Adrenal gland (tissue), 5 donors: Measurements from ENCODE around the gene NQO2.

Source experiments
- POLR2A ChIP-seq, 2 donors: fragments of 450-650 bp; IDR thresholded peaks; one replicate each; pipeline ENCODE4 v1.6.1; 2017; ENCODE audit warnings: antibody characterized with exemption in 2 of 2, mild to moderate bottlenecking in 2 of 2, moderate library complexity in 1 of 2
- TF ChIP-seq, protein P1 (sequence below), 6 experiments: fragments of 450-650 bp in 4 of 6; fragments of 200-600 bp in 2 of 6; sonication (generic) in 1 of 6; IDR thresholded peaks; 1 replicate in 5 of 6; 2 replicates in 1 of 6; pipeline versions ENCODE4 v1.5.1 to v1.8.0; 2016 to 2021; ENCODE audit warnings: antibody characterized with exemption in 6 of 6, mild to moderate bottlenecking in 2 of 6, moderate library complexity in 1 of 6
- donor health status: DM: no; HTN: no; CAD: no.

- TF ChIP-seq, protein P1, sequence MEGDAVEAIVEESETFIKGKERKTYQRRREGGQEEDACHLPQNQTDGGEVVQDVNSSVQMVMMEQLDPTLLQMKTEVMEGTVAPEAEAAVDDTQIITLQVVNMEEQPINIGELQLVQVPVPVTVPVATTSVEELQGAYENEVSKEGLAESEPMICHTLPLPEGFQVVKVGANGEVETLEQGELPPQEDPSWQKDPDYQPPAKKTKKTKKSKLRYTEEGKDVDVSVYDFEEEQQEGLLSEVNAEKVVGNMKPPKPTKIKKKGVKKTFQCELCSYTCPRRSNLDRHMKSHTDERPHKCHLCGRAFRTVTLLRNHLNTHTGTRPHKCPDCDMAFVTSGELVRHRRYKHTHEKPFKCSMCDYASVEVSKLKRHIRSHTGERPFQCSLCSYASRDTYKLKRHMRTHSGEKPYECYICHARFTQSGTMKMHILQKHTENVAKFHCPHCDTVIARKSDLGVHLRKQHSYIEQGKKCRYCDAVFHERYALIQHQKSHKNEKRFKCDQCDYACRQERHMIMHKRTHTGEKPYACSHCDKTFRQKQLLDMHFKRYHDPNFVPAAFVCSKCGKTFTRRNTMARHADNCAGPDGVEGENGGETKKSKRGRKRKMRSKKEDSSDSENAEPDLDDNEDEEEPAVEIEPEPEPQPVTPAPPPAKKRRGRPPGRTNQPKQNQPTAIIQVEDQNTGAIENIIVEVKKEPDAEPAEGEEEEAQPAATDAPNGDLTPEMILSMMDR (IDR thresholded peaks at IDR 0.05), result no peak
- TF ChIP-seq POLR2A (IDR thresholded peaks at IDR 0.05), result no peak
These were observed 13.8 kb downstream of the NQO2 start for GRCh38 chr6:3013486-3013885.
